Measurements from ENCODE around the gene ORM1.

DNA sequence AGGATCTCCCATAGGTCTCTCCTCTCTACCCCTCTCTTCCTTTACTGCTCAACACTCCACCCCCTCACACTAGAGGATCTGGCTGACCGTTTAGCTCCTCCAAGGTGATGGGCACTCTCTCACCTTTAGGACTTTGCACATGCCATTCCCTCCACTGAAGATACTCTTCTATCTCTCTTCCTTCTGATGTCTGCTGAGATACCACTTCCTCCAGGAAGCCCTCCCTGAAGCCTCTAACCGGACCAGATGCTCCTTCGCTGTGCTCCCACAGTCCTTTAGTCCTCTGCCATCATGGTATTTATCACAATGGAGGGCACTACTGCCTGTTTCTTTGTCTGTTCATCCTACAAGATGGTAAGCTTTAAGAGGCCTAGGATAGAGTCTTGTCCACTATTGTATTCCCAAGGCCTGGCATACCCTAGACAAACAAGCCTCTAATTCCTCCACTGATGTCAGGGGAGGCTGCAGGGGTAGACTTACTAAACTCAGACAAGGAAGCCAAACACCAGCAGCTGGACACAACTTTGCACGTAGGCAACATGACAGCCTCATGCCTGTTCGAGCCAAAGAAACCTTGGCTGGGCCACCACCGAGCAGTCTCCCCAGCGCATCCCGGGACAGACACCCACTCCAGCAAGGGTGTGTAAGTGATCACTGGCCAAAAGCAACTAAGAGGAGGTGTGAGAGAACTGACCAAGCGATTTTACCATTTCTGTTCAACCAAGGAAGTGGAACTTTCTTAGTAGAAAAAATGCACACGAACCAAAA is 27.0 kb downstream of the ORM1 start:
- TF ChIP-seq, protein P1, sequence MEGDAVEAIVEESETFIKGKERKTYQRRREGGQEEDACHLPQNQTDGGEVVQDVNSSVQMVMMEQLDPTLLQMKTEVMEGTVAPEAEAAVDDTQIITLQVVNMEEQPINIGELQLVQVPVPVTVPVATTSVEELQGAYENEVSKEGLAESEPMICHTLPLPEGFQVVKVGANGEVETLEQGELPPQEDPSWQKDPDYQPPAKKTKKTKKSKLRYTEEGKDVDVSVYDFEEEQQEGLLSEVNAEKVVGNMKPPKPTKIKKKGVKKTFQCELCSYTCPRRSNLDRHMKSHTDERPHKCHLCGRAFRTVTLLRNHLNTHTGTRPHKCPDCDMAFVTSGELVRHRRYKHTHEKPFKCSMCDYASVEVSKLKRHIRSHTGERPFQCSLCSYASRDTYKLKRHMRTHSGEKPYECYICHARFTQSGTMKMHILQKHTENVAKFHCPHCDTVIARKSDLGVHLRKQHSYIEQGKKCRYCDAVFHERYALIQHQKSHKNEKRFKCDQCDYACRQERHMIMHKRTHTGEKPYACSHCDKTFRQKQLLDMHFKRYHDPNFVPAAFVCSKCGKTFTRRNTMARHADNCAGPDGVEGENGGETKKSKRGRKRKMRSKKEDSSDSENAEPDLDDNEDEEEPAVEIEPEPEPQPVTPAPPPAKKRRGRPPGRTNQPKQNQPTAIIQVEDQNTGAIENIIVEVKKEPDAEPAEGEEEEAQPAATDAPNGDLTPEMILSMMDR (IDR thresholded peaks at IDR 0.05; ENCODE audit: low read length), result no peak
- TF ChIP-seq EZH2 (optimal IDR thresholded peaks at IDR 0.05; ENCODE audit: low read depth, low read length) (no peak), EZH2phosphoT487 (IDR thresholded peaks at IDR 0.05; ENCODE audit: low read length) (no peak)
